ENCODE results near the gene ACSL4. TPM values are rescaled to one million over a fixed set of nuclear protein-coding genes. Genes with fewer than 3 reads are reported as not detected.
"Not testable (repeated sequence)": the region's sequence is repeated elsewhere in the genome, so short reads cannot be mapped to it uniquely, and the experiment has no call there.

ACSL4 gene
- total RNA-seq (2014; rRNA removed; shearing (Covaris generic)), result 66.1 and 81.0 TPM in 2 replicates

- peak; percentile 87 for DNase-seq (ENCODE audit: low read depth)
Observed at GRCh38 chrX:109732807-109733612, at the start of gene ACSL4. TSS of gene ACSL4 (minus strand) at chrX:109733257. CDS start at chrX:109683363, 49,894 bp downstream.

- no peak for DNase-seq (ENCODE audit: low read depth)
Observed at GRCh38 chrX:109777749-109778148, 44.7 kb upstream of the ACSL4 start.

DNA sequence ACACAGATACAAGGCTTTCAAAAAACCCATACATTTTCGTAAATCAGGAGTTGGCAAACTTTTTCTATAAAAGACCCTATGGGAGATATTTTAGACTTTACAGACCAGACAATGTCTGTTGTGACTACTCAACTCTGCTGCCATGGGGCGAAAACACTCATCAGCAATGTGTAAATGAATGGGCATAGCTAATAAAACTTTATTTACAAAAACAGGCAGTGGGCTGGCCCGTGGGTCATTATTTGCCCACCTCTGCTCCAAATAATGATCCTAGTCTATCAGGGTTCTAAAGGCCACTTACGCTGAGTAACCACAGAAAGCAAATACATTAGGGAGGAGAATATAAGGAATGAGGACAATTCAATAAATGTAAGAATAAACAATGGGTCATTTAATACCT lies 43.9 kb upstream of the ACSL4 start:
- no peak for DNase-seq (ENCODE audit: low read depth)

DNA sequence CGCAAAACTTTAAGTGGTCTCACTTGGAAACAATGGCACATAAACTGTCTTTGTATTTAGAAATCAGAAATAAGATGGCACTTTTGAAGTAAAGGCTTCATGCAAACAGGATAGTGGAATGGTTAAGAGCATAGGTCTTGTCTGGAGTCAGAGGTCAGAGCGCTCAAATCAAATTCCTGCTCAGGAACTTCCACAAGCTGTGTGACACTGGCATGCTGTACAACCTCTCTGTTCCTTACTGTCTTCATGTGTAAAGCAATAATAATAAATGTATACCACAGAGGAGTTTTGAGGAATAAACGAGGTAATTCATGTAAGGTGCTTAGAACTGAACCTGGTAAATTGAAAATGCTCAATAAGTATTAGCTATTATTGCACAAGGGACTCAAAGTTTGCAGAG lies 43.4 kb upstream of the ACSL4 start:
- no peak for DNase-seq (ENCODE audit: low read depth)

DNA sequence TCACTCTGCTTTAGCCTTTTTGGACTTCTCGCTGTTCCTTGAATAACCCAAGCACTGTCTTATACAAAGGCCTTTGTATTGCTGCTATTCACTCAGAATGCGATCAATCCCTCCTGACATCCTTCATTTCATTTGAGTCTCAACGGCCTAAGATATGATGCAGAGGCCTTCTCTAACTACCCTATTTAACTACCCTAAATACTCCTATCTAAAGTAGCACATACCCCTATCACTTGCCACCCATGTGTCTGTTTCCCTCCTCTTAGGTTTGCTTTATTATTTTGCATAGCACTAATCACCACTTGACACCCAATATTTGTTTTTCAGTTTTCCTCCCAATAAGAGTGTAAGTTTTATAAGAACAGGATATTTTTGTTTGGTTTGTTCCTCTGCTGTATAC lies 42.3 kb upstream of the ACSL4 start:
- no peak for DNase-seq (ENCODE audit: low read depth)

GRCh38 chrX:109774706-109775105 lies 41.6 kb upstream of the ACSL4 start:
- peak; percentile 36 for DNase-seq (ENCODE audit: low read depth)

GRCh38 chrX:109774136-109774535 lies 41.1 kb upstream of the ACSL4 start:
- DNase-seq (ENCODE audit: low read depth), result no peak

DNA sequence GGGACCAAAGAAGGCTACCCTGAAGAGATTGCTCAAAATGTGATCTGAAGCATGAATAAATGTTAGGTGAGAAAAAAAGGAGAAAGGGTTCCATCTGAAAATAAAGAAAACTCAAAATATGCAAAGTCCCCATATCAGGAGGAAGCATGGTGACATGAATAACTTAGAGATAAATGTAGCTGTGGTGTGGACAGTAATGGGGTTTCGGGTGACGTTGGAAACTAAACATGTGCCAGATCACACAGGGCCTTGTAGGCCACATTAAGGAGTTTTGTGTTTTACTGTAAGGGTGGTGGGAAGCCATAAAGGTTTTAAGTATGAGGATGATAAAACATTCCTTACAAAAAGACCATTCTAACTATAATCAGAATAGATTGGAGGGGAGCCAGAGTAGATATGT lies 40.3 kb upstream of the ACSL4 start:
- no peak for DNase-seq (ENCODE audit: low read depth)

DNA sequence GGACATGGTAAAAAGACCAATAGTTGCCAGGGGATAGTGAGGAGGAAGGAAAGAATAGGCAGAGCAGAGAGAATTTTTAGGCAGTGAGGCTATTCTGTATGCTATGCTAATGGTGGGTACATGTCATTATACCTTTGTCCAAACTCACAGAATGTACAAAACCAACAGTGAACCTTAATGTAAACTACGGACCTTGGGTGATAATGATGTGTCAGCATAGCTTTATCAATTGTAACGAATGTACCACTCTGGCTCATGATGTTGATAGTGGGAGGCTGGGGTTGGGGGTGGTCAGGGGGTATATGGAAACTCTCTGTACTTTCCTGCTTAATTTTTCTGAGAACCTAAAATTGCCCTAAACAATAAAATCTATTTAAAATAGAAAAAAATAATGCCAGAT lies 37.7 kb upstream of the ACSL4 start:
- no peak for DNase-seq (ENCODE audit: low read depth)

DNA sequence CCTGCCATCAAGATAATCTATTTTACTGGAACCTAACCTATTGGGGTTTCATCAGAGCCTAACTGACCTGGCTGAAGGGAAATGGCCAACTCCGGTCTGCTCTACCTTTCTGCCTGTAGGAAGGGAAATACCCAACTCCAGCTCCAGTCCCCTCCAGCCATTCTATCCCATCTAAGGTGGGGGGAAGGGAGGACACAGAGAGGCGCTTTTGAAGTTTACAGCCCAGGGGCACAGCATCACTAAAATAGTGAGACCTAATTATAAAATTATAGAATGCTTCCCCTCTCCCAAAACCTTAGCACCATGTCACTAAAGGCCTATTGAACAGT lies 27.8 kb upstream of the ACSL4 start:
- DNase-seq (ENCODE audit: low read depth), result no peak

GRCh38 chrX:109760209-109760921 lies 27.3 kb upstream of the ACSL4 start:
- no peak for DNase-seq (ENCODE audit: low read depth)

GRCh38 chrX:109753256-109753655 lies 20.2 kb upstream of the ACSL4 start:
- DNase-seq (ENCODE audit: low read depth), result no peak

DNA sequence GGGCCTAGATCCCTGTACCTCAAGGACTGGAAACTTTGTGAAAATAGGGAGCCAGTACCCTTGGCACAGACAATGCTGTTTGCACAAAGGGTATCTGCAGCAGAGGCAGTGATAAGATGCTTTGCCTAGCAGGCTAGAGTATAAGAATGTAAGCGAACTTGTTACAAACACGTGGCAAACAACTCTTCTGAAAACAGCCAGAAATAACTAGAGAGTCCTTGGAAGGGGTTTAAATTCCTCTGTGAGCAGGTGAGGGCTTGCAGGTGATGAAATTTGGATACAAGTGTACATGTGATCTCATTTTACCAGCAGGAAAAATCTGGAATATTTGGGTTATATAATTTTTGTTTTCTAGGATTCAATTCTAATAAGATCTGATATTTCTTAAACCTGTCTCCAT lies 18.6 kb upstream of the ACSL4 start:
- no peak for DNase-seq (ENCODE audit: low read depth)

- no peak for DNase-seq (ENCODE audit: low read depth)
Observed at GRCh38 chrX:109749207-109749606, 16.1 kb upstream of the ACSL4 start.

- no peak for DNase-seq (ENCODE audit: low read depth)
Observed at GRCh38 chrX:109747681-109748080, 14.6 kb upstream of the ACSL4 start.

GRCh38 chrX:109742722-109743121 lies 9.7 kb upstream of the ACSL4 start:
- DNase-seq (ENCODE audit: low read depth), result no peak

DNA sequence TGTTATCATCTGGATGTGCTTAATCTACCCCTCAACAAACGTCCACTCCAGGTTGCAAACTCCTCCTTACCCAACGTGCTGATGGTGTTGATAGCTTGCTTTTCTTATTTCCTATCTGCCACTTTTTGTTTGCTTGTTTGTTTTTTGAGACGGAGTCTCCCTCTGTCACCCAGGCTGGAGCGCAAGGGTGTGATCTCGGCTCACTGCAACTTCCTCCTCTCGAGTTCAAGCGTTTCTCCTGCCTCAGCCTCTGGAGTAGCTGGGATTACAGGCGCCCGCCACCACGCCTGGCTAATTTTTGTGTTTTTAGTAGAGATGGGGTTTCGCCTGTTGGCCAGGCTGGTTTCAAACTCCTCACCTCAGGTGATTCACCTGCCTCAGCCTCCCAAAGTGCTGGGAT lies 7.8 kb upstream of the ACSL4 start:
- not testable (repeated sequence) for DNase-seq (ENCODE audit: low read depth)

GRCh38 chrX:109740433-109740809 lies 7.4 kb upstream of the ACSL4 start:
- no peak for DNase-seq (ENCODE audit: low read depth)

GRCh38 chrX:109739625-109740432 lies 6.8 kb upstream of the ACSL4 start:
- DNase-seq (ENCODE audit: low read depth), result peak; percentile 5

DNA sequence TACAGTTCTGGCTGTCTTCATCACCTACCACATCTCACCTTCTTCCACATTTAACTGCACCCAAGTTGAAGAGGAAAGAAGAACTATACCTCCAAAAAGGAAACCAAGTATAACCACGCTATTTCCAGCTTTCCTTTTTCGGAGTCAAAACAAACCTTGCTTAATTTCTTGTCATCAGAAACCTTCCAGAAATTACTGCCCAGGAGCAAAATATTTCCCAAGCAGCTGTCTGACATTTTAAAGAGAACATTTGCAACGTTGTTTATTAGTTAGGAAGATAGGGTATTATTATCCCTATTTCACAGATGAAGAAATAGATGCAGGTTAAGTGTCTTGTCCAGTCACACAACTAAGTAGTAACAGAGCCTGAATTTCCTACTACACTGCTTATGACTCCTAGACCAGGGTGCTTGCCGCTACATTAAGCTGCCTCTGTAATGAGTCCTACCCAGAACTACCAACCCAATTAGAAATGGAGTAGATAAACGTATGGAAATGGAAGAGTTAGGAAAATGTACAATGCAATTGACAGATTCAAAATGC lies 2.2 kb upstream of the ACSL4 start:
- no peak for DNase-seq (ENCODE audit: low read depth)

GRCh38 chrX:109733613-109734083 lies 591 bp upstream of the ACSL4 start:
- no peak for DNase-seq (ENCODE audit: low read depth)
